ENCODE data around the gene PYCR2. TPM values are rescaled to one million over a fixed set of nuclear protein-coding genes. Genes with fewer than 3 reads are reported as not detected.
"Not testable (repeated sequence)": the region's sequence is repeated elsewhere in the genome, so short reads cannot be mapped to it uniquely, and the experiment has no call there.

Gene PYCR2
- total RNA-seq, 1 donor from 2014 or later = 37.6 TPM

GRCh38 chr1:225890346-225891228 lies 33.5 kb downstream of the PYCR2 start:
- no peak for DNase-seq (ENCODE audit: low read depth)

- DNase-seq (ENCODE audit: low read depth) = peak; percentile 48
These were observed 34.3 kb downstream of the PYCR2 start for GRCh38 chr1:225889743-225890142.

- DNase-seq (ENCODE audit: low read depth) = no peak
These were observed 35.0 kb downstream of the PYCR2 start, which contains the start of gene LEFTY1 for GRCh38 chr1:225888898-225889601. TSS of gene LEFTY1 (minus strand) at chr1:225889146. CDS start at chr1:225889066, 80 bp downstream.

GRCh38 chr1:225888289-225888897 lies 35.7 kb downstream of the PYCR2 start:
- no peak for DNase-seq (ENCODE audit: low read depth)

DNA sequence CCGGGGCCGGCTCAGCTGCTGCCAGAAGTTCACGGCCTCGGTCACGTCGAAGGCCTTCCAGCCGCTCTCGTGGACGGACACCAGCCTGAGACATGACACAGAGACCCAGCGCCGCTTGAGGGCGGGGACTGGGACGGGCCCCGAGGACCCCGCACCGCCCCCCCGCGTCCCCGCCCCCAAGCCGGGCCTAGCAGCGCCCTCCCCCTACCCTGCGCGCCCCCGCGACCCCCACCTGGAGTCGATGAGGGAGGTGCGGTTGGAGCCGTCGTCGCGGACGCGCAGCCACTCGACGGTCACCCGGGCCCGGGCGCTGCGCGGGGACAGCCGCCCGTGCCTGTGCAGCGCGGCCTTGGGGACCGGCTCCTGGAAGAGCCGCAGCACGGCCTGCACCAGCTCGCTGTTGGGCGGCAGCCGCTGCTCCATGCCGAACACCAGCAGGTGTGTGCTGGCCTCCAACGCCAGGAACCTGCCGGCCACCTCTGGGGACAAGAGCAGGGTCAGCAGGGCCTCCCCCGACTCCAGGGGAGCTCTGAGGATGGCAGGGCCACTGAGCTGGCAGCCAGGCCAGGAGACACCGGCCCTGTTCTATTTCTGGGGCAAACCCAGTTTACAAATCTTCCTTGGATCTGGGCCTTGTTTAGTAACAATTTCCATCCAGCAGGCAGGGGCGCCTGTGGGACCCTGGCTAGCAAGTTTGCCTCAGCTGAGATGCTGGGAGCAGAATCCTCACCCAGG lies 36.3 kb downstream of the PYCR2 start:
- not testable (repeated sequence) for DNase-seq (ENCODE audit: low read depth)

GRCh38 chr1:225887030-225887314 lies 37.1 kb downstream of the PYCR2 start:
- DNase-seq (ENCODE audit: low read depth) = no peak

DNA sequence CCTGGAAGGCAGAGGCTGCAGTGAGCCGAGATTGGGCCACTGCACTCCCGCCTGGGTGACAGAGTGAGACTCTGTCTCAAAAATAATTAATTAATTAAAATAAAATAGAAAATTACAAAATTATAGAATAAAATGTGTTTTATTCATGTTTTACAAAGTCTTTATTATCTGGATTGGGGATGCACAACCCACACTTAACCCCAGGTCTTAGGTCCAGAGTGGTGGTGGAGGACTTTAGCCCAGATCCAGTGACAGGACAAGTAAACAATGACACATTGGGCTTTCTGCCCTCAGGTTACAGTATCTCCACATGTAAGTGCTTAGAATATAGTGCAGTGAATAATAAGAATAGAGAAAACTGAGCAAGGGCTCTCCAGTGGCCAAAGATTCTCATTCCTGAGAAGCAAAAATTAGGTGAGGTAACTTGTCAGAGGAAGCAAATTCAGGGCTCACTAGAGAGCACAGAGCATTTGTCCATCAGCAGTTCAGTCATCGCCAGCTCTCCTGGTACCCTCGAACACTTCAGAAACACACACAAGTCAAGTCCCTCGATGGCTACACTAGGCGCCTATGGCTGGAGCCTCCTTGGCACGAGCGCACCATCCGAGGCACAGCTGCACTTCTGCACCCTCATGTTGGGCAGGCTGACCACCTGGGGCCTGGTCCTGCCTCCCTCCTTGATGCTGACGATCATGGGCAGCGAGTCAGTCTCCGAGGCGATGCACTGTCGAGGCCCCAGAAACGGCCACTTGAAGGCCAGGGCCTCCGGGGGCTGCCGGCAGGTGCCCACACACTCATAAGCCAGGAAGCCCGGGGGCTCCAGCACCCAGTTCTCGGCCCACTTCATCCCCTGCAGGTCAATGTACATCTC lies 37.7 kb downstream of the PYCR2 start:
- DNase-seq (ENCODE audit: low read depth) = no peak

GRCh38 chr1:225885336-225885735 lies 38.7 kb downstream of the PYCR2 start:
- no peak for DNase-seq (ENCODE audit: low read depth)

- no peak for DNase-seq (ENCODE audit: low read depth)
These were observed 40.3 kb downstream of the PYCR2 start for GRCh38 chr1:225883616-225884265.

DNA sequence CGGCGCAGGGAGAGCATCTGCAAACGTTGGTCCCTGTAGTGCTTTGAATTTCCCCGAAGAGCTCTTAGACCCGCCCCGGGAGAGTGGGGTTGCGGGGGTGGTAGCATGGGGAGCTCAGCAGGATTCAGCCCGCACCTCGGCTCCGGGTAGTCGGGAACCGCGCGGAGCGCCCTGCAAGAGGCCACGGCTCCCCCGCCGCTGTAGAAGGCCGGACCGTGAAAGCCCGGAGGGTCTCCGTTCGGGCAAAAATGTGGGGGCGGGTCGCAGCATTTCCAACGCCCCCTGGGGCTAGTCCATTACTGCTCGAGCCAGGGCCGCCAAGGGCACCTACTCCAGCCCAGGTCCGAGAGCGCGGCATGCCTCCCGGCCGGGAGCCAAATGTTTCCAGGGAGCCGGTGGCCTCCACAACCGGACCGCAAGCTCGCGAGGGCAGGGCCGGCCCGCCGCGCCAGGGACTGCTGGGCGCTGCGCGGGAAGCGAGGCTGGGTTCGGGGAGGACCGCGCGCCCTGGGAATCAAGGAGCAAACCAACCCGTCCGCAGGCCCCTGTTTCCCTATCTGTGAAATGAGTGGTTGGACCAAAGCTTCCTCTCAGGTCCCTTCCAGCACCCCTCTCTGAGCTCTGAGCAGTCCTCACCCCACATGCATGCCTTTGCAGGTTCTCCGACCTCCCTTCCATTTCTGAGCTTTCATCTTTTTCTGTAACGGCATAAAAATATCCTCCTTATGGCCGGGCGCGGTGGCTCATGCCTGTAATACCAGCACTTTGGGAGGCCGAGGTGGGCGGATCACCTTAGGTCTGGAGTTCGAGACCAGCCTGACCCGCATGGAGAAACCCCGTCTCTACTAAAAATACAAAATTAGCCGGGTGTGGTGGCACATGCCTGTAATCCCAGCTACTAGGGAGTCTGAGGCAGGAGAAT lies 41.1 kb downstream of the PYCR2 start:
- no peak for DNase-seq (ENCODE audit: low read depth)

DNA sequence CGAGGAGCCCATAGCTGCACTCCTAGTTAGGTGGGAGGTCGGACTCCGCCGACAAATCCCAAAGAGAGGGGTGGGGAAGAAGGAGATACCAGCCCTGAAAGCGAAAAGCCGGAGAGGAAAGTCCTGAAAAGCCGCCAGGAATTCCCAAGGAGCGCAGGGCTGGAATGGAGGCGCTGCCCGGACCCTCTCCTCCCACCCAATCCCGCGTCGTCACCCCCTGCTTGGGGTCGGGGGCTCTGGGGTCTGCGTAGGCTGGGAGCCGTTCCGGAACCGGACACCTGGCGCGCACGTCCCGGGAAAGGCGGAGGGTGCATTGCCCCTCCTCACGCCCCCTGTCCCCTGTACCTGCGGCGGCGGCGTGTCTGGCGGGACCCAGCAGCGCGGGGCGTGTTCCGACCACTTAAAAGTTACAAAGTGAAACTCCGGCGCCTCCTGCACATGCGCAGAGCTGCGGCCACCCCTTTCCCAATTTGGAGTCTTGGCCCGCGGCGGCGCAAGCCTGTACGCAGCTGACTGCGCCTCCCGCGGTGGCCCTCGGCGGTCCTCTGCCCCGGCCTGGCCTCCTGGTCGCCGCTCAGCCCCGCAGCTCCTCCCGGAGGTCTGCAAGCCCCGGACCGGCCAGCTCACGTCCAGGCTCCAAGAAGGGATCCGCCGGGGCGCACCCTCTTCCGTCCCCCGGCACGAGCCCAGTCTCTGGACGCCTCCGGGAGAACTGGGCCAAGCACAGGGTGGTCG lies 41.9 kb downstream of the PYCR2 start, which contains the start of gene TMEM63A:
TMEM63A (minus strand) TSS at position 422 of the 735 bp plus-strand sequence. CDS start 4,800 bp downstream, outside the sequence.
- DNase-seq (ENCODE audit: low read depth) = peak; percentile 55

DNA sequence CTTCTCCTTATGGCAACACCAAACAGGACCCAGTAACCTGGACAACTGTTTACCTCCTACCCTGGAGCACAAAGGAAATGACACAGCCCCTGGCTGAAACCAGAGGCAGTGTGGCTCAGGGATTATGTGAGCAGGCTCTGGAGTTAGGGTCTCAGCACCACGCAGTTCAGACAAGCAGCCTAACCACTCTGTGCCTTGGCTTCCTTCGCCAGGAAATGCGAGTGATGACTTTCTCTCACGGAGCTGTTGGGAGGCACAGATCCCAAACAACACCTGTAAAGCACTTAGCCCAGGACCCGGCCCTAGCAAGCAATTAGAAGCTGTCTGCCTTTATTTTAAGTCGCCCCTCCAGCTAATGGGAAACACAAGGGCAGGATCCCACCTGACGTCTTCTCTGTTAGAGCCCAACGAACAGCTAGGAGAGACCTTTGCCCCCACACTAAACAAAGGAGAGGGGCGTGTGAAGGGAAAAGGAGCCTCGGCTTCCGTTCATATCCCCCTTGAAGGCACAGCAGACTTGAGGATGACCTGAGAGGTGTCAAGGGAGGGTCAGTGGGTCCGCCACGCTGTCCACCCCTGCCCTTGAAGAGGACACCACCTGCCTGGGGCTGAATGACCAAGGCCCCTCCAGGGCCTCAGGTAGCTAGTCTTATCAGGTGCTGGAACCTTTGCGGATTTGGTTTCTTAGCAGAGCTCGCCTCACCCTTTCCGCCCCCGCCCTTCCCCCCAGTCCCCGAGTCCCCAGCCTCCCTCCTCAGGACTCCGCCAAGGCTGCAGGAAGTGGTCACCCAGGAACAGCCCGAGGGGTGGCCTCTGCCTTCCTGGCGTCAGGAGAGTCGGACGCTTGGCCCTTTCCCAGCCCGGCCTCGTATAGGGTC lies 42.7 kb downstream of the PYCR2 start:
- peak; percentile 57 for DNase-seq (ENCODE audit: low read depth)

DNA sequence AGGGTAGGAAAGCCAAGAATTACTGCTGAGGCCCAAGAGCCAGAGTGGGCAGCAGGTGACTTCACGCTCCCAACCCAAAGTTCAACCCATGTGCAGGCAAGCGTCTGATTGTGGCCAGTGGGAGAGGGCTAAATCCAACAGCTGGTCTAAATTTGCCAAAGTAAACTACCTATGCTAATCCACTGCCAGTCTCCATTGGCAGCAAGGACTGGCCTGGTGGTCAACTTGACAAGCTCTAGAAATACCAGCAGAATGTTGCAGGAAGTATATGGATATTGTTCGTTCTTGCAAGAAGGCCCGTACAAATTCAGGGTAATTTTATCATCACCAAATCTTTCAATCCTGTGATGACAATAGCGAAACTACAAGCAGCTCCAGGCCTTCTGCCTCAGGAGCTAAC lies 43.4 kb downstream of the PYCR2 start:
- DNase-seq (ENCODE audit: low read depth) = no peak

DNA sequence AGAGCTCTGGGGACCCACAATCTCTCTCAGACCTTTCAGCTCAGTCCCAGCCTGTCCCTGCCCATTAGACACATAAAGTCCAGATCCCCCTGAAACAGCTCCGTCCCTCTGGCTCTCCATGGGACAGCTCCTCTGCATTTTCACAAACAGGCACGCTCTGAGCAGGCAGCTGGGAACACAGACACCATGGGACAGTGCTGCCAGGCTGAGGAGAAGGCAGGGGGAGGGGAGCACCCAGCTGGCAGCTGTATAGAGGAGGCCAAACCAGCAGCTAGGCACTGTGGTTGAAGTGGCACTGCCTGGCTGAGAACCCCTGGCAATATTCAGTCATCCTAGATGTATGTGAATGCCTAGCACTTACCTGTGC lies 43.8 kb downstream of the PYCR2 start:
- no peak for DNase-seq (ENCODE audit: low read depth)

DNA sequence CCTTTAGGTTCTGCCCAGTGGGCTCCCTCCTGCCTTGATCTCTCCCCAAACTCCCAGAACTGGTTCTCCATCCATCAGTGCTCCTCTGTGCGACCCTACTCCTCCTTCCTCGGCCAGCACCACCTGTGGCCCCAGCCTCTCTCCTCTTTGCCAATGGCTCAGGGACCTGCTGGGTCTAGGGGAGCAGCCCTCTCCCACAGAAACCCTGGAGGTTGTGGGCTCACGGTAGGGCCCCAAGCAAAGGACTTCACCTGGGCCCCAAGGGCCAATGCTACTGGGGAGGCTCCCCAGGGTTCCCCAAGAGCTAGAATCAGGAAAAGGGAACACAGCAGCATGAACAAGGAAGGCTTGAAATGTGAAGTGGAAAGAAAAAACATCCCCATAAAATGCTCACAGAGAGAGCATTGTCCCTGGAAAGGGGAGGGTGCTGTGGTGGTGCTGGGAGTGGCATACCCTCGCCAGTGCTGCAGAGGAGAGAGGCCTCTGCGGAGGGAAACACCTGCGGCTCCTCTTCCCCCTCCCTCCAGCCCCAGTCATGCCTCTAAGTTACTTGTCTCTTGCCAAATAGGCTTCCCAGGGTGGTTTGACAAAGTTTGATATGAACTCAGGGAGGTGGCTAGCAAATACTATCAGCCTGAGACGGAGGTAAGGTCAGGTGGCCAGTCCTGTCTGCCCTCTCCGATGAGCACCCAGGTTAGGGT lies 44.4 kb downstream of the PYCR2 start:
- DNase-seq (ENCODE audit: low read depth) = no peak

DNA sequence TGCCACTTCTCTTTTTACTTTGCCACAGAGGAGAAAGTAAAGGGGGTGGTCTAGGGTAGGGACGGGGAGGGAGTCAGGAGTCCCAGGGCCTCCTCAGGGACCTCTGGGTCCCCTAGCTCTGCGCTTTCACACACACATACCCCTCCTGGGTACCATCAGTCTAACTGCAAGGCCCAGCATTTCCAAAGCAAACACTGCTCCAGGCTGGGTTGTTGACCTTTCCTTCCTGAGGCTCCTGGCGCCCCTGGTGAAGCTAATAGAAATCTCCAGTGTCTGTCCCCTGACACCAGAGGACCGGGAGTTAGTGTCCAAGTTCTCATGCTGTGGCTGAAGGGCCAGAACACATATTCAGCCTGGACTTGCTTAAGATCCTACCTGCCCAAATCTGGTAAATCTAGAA lies 45.8 kb downstream of the PYCR2 start:
- no peak for DNase-seq (ENCODE audit: low read depth)

DNA sequence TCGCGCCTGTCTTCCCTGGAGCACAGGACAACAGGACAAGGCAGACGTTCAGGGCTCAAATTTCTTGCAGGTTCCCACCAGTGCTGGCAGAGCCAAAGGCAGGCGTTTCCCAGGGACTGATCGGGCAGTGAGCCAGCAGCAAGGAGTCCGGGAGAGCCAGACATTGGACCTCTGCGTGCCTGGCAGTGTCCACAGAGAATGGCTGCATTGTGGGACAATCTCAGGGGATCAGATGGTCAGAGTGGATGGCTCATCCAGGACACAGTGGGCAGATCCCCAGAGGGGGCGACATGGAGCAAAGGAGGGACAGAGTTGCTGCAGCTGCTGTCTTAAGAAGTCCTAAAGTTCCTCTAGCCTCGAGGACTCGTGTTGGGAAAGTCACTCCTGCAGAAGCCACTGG lies 46.5 kb downstream of the PYCR2 start:
- no peak for DNase-seq (ENCODE audit: low read depth)

Measured in renal cortical epithelial cell (primary cell).